ENCODE data around the gene NID2. TPM values are rescaled to one million over a fixed set of nuclear protein-coding genes. Genes with fewer than 3 reads are reported as not detected.

NID2 gene
- total and polyA plus RNA-seq, 2 of the 4 experiments (the other 2 are of a cell fraction) = 101 to 303 TPM

DNA sequence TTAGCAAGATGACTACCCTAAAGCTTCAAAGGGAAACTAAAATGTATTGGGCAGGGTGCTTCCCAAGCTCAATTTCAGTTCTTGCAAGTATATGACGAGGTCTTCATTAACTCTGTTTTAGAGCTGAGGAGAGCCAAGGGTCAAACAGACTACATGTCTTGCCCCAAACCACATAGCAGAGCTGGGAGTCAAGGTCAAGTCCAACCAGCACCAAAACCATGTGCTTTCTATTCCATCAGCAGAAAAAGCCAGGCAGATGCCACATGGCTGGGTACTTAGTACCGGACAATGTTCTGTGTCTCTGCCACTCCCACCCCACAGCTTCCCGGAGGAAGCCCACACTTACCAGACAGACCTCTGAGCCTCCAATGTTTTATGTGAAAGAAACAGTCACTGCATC is 17.6 kb downstream of the NID2 start:
- Histone ChIP-seq H3K4me3 (ENCODE audit: insufficient read depth, low read depth, low read length) (no peak overlapping the region), H3K36me3 (ENCODE audit: control insufficient read depth, insufficient read depth, low read length) (peaks cover 55% of the 10 kb centered on the region), H3K27ac (ENCODE audit: insufficient read depth, low read length) (peak overlapping the region; percentile 34; the same call in 1 of the 2 replicates), H3K14ac (replicated peaks; ENCODE audit: low read depth, low read length) (peak overlapping the region; percentile 77), H2AK9ac (replicated peaks; ENCODE audit: low read depth, low read length, poor library complexity) (peak overlapping the region; percentile 22), H3K27me3 (ENCODE audit: control insufficient read depth, insufficient read depth, low read length) (no peaks in the 10 kb centered on the region), H2BK120ac (ENCODE audit: low read depth, low read length) (peak overlapping the region; percentile 89), H3K4ac (ENCODE audit: low read depth, low read length) (peak overlapping the region; percentile 76), H3K79me1 (ENCODE audit: low read depth in 1 of 2, low read length in 2 of 2) (peaks cover 22 to 78% of the 10 kb centered on the region in 2 experiments), H4K20me1 (ENCODE audit: insufficient read depth, low read length) (peaks cover 55% of the 10 kb centered on the region), H2BK20ac (ENCODE audit: low read depth, low read length) (peak overlapping the region; percentile 75), H3K4me1 (ENCODE audit: control insufficient read depth, insufficient read depth, low read length) (peaks cover 51% of the 10 kb centered on the region), H3K23ac (ENCODE audit: low read depth, low read length) (peak overlapping the region; percentile 80), H3K4me2 (ENCODE audit: low read depth, low read length) (peak overlapping the region; percentile 13), H4K5ac (ENCODE audit: low read depth, low read length) (no peak overlapping the region), H2AFZ (replicated peaks; ENCODE audit: low read length, poor library complexity) (no peak overlapping the region), H3K9me3 (ENCODE audit: control insufficient read depth, insufficient read depth, low read length) (no peaks in the 10 kb centered on the region), H2BK15ac (ENCODE audit: low read depth, low read length) (peak overlapping the region; percentile 88; the same call in 1 of the 3 replicates), H4K91ac (ENCODE audit: insufficient read depth, low read depth, low read length) (peak overlapping the region; percentile 43), H3K9ac (ENCODE audit: low read depth, low read length) (0 out of 2 replicates have a peak overlapping the region, but pooled peaks have one; percentile 15), H3K56ac (ENCODE audit: extremely low read depth, insufficient read depth, low read length) (no peak overlapping the region), H3K18ac (ENCODE audit: low read depth, low read length) (0 out of 2 replicates have a peak overlapping the region, but pooled peaks have one; percentile 6), H3K9me1 (ENCODE audit: insufficient read depth, low read length) (peaks cover 51% of the 10 kb centered on the region), H2BK5ac (ENCODE audit: low read depth, low read length, poor library complexity, severe bottlenecking) (no peak overlapping the region), H2AK5ac (ENCODE audit: low read depth, low read length) (peak overlapping the region; percentile 96), H4K8ac (ENCODE audit: low read depth in 2 of 2, low read length in 2 of 2) (peak overlapping the region in 1 of 2 experiments; percentile 65; a peak in 2 of 4 replicates)
- no TSS peak for BruUV-seq (replicated peaks)
- WGBS, 2 experiments (ENCODE audit: extremely low coverage in 2 of 2, insufficient read length in 1 of 2) = 100% methylated on average over 1 of the region's 3 CpGs; no CpG with 5 or more reads in 1 of the 2 experiments
- CTCF ChIA-PET = interaction anchor here (0.6 kb wide), 1 partner anchor 248 kb away, joined by 3 read pairs; no protein-coding TSS in a partner anchor
- TF ChIP-seq BHLHE40 (IDR thresholded peaks at IDR 0.05; ENCODE audit: low read depth, low read length) (no peak), MAFK (IDR thresholded peaks at IDR 0.05; ENCODE audit: low read depth, low read length) (no peak), MXI1 (IDR thresholded peaks at IDR 0.05; ENCODE audit: borderline replicate concordance, low read depth, low read length) (peak; percentile 67; the same call in 1 of the 2 replicates), CEBPB (IDR thresholded peaks at IDR 0.05; ENCODE audit: low read depth, low read length) (no peak)
- dilution Hi-C loops (cut with HindIII; ENCODE audit: low sequenced_read_pairs, unreplicated experiment) (no loop called here), intact Hi-C loops (cut with micrococcal nuclease) (no loop called here), in situ Hi-C loops (cut with MboI; ENCODE audit: low sequenced_read_pairs) (no loop called here)
- DNase-seq (no peak), ATAC-seq (ENCODE audit: low read depth) (peak; percentile 2; the same call in 1 of the 2 replicates)
- POLR2A ChIA-PET (ENCODE audit: unreplicated experiment) = no interaction called here
